HL-60 (cell line): ENCODE measurements around the gene ADGRB3.
"Not testable (repeated sequence)": the region's sequence is repeated elsewhere in the genome, so short reads cannot be mapped to it uniquely, and the experiment has no call there.

Experiments used
- DNase-seq, 2 experiments: peaks; one replicate each; pipeline ENCODE4 v3.0.0-alpha.2; 2010 to 2020; ENCODE audit warnings: low read depth in 1 of 2, low spot score in 1 of 2
- H3K27ac ChIP-seq: fragments of 250-450 bp; sonication (Bioruptor Pico); replicated peaks from 2 replicates; pipeline ENCODE4 v1.5.1; 2020; ENCODE audit warnings: mild to moderate bottlenecking, moderate library complexity
- H3K27me3 ChIP-seq: fragments of 250-450 bp; sonication (Bioruptor Pico); 2 replicates; pipeline ENCODE4 v1.5.1; 2021; ENCODE audit warnings: mild to moderate bottlenecking, moderate library complexity; ENCODE audit not compliant: insufficient read depth, poor library complexity, severe bottlenecking
- H3K4me3 ChIP-seq: replicated peaks from 2 replicates; pipeline ENCODE4 v1.5.1; 2011; ENCODE audit warnings: mild to moderate bottlenecking, control low read depth, low read length; ENCODE audit not compliant: insufficient read depth
- CTCF ChIP-seq: IDR thresholded peaks from one replicate; pipeline ENCODE4 v1.5.1; 2011; ENCODE audit warnings: low read length, control low read depth, inconsistent platforms; ENCODE audit not compliant: insufficient read depth
- GABPA ChIP-seq: IDR thresholded peaks from 2 replicates; pipeline ENCODE4 v1.6.1; 2012; ENCODE audit warnings: low read depth
- POLR2AphosphoS5 ChIP-seq: IDR thresholded peaks from 2 replicates; pipeline ENCODE4 v1.6.1; 2012; ENCODE audit warnings: low read depth
- REST ChIP-seq: IDR thresholded peaks from 2 replicates; pipeline ENCODE4 v1.6.1; 2012; ENCODE audit warnings: low read depth; ENCODE audit not compliant: insufficient replicate concordance
- SPI1 ChIP-seq: IDR thresholded peaks from 2 replicates; pipeline ENCODE4 v1.6.1; 2012; ENCODE audit warnings: low read depth, mild to moderate bottlenecking, borderline replicate concordance

The ADGRB3 gene

GRCh38 chr6:69284176-69284730 lies 649.2 kb downstream of the ADGRB3 start:
- Histone ChIP-seq H3K27ac (no peak overlapping the region), H3K27me3 (no peaks in the 10 kb centered on the region), H3K4me3 (no peak overlapping the region)
- TF ChIP-seq POLR2AphosphoS5 (no peak), GABPA (no peak), CTCF (no peak), REST (no peak), SPI1 (no peak)
- DNase-seq: no peak

DNA sequence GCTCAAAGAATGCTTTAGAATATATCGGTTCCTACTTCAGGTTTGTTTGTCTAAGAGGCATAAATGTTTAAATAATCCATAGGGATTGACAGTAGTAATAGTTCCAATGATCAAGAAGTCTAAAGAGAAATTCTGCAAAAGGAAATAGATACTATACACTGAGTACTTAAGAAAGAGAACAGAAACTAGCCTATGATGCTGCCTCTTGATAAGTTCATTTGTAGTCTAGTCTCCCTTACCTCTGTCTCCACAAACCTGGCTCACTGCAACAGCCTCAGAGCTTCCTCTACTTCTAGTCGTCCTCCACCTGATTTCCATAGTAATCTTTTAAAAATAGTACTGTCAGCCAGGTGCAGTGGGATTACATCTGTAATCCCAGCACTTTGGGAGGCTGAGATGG lies 650.0 kb downstream of the ADGRB3 start:
- Histone ChIP-seq H3K27me3 (no peaks in the 10 kb centered on the region), H3K4me3 (no peak overlapping the region), H3K27ac (no peak overlapping the region)
- no peak for TF ChIP-seq GABPA
- no peak for TF ChIP-seq SPI1
- TF ChIP-seq REST: no peak
- no peak for DNase-seq

- TF ChIP-seq REST: no peak
- no peak for TF ChIP-seq GABPA
- TF ChIP-seq POLR2AphosphoS5: no peak
- no peak for TF ChIP-seq SPI1
- no peak for TF ChIP-seq CTCF
- no peak for DNase-seq
- H3K27ac ChIP-seq: no peak overlapping the region
- H3K4me3 ChIP-seq: no peak overlapping the region
- H3K27me3 ChIP-seq: no peaks in the 10 kb centered on the region
Observed at GRCh38 chr6:69286331-69286730, 651.2 kb downstream of the ADGRB3 start.

DNA sequence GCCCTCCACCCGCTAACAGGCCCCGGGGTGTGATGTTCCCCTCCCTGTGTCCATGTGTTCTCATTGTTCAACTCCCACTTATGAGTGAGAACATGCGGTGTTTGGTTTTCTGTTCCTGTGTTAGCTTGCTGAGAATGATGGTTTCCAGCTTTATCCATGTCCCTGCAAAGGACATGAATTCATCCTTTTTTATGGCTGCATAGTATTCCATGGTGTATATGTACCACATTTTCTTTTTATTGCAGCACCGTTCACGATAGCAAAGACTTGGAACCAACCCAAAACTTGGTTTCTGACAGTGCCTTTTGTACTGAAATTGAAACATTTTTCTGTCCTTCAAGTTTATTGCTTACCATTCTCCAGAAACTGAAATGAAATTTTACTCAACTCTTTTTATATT lies 653.1 kb downstream of the ADGRB3 start:
- not testable (repeated sequence) for H3K4me3 ChIP-seq, H3K27me3 ChIP-seq, H3K27ac ChIP-seq, DNase-seq
